Urothelium cell line (cell line): ENCODE data around the gene GABRG3.
"Not testable (repeated sequence)": the region's sequence is repeated elsewhere in the genome, so short reads cannot be mapped to it uniquely, and the experiment has no call there.

ENCODE experiments used
- DNase-seq: peaks from one replicate; pipeline ENCODE4 v3.0.0; 2011; ENCODE audit warnings: low spot score, mixed read lengths
- FAIRE-seq: peaks from 2 replicates; lab custom pipeline; 2011; peaks lifted over from hg19 to GRCh38; lab: Jason Lieb, UNC

GABRG3 gene

DNA sequence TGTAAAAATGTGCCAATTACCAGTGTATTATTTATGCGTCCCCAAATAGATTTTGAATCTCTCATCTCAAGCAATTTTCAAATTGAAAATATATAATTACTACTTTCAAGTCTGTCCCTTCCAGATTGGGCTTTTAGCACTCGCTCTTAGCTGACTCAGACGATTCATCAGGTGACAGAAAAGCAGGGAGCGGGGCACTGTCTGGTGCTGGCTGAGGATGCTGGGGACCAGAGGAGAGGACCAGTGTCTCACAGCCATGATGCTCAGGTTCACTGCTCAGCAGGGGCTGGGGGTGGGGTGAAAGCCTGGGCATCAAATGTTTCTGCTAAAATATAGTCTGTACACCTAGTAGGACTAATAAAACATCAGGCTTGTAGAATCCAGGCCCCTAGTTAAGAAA is 199.9 kb downstream of the GABRG3 start:
- DNase-seq (no peak), FAIRE-seq (no peak)

DNA sequence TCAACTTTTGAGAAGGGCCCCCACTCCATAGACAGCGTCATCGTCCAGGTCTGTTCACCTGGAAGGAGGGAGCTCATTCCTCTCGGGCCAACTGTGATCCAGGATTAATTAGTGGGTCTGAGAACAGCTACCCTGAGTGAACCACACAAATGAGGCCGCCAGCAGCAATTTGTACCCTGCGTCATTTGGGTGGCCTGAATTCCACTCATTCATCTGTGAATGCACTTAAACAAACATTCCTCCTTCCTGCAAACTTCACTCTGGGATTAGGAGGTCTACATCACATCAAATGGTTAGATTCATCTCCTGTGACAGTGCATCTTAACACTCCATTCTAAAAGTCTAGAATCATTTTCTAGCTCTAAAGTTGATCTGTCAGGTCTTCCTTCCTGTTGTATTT is 201.8 kb downstream of the GABRG3 start:
- FAIRE-seq (no peak), DNase-seq (no peak)

DNA sequence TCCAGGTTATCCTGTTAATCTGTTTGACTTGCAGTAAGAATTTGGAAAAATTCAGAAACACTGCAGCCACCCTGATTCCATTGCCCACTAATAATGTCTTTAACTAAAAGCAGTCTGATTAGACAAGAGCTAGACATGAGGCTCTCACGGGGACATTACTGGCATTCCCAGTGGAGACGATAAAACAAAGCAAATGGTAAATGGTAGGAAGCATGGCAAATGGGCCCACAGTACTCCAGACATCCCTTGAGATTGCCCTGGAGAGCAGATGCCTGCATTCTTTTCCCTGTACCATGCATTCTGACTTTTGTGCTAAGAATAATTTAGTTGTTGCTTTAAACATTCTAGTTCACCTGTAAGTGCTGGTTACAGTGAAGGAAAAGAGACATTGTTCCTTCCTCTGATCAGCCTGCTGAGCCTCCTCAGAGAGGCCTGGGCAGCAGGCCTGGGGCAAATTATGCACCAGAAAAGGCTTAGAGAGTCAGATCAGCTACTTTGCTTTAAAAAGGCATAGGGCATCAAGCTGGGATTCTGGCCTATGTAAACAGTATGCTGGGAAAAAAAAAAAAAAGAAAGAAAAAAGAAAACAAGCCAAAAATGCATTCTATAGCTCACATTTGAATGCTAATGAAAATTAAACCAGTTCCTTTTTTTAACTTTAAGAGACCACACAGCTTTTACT is 204.6 kb downstream of the GABRG3 start:
- FAIRE-seq (no peak), DNase-seq (no peak)

DNA sequence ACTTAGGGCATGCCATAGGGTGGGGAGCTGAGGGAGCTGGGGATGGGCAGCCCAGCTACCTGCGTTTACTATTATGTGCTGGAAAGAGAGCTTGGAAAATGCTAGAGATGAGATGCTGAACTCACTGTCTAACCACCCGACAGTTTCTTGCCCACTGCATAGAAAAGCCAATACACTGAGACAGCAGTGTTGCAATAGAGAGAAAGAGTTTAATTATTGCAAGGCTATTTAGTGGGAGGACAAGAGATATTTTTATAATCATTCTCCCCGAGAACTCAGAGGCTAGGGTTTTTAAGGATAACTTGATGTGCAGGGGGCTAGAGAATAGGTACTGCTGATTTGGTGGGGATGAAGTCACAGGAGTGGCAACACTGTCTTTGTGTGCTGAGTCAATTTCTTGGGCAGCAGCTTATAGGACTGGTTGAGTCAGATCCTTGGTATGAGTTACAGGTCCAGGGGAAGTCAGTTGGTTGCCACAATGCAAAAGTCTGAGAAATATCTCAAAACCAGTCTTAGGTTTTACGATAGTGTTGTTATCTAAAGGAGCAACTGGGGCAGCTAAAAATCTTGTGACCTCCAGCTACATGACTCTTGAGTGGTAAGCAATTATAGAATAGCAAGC is 205.9 kb downstream of the GABRG3 start:
- no peak for FAIRE-seq
- no peak for DNase-seq

DNA sequence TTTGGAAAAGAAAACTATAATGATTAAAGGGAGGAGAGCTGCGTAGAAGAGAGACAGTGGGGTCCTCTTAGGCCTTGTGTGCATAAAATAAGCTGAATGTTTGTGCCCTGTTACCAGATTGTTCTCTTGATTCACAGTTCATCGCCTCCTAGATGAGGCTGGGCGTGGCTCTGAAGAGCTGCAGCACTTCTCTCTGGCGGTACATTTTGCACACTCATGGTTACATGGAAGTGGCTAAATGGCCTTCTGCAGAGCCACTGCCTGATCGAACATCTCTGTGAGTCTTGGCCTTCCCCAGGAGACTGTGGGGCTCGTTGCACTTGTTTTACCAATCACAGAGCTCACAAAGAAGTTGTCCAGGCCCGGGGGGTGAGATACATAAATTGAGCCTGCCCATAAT is 208.8 kb downstream of the GABRG3 start:
- FAIRE-seq (no peak), DNase-seq (no peak)

DNA sequence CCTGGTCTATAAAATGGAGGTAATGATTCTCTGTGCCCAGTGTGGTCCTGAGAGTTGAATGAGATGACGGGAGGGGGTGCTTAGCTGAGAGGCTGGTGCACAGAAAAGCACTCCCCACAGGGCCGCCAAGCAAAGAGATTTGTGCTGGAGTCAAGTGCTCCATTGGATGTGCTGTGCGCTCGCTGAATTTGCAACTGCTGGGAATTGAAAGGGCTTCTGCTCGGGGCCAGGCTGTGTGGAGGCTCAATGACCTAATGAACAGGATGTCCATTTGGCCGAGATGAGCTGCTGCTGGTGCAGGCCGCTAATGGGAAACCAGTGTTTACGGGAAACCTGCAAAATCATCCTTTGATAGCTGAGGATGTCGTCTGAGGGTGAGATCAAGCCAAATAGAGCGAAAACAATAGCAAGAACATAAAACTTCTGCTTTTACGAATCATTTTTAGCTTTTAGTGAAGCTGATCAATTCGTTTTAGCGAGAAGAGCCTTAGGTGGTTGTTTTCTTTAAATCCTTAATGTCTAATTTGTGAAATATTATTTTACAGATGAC is 211.7 kb downstream of the GABRG3 start:
- FAIRE-seq (no peak), DNase-seq (no peak)

DNA sequence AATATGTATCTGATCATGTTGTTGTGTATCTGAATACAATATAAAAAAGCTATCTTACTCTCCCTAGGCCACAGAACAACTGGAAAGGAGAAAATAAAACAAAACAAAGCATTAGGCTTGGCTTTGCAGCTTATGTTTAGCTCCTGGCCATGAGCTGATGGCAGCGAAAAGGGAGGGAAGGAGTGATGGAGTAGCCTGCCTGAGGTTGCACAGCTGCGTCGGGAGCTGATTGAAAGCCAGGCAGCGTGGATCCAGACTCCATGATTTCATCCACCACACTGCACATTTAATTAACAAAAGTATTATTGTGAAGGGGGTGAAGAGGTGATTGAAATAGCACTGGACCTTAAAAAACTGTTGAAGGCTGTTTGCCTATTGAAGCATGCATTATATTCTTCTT is 212.2 kb downstream of the GABRG3 start:
- DNase-seq, result no peak
- FAIRE-seq, result no peak

DNA sequence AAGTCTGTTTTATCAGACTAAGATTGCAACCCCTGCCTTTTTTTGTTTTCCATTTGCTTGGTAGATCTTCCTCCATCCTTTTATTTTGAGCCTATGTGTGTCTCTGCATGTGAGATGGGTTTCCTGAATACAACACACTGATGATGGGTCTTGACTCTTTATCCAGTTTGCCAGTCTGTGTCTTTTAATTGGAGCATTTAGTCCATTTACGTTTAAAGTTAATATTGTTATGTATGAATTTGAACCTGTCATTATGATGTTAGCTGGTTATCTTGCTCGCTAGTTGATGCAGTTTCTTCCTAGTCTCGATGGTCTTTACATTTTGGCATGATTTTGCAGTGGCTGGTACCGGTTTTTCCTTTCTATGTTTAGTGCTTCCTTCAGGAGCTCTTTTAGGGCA is 220.5 kb downstream of the GABRG3 start:
- not testable (repeated sequence) for DNase-seq, FAIRE-seq

DNA sequence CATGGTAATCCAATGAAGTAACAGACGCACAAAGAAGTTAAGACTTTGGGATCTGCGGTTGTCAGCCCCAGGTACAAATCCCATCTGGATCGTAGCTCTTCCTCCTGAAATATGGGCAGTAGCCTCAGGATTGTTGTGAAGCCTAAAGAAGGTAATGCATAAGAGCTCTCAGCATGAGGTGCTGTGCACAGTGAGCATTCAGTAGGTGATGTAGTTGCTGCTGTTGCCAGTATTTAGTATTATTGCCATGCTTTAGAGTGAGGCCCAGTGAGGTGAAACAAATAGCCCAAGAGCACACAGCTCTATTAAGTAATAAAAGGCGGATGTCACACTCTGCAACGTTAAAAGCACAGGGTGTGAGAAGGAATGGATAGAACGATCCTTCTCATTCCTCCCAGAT is 225.7 kb downstream of the GABRG3 start:
- DNase-seq, result no peak
- no peak for FAIRE-seq

DNA sequence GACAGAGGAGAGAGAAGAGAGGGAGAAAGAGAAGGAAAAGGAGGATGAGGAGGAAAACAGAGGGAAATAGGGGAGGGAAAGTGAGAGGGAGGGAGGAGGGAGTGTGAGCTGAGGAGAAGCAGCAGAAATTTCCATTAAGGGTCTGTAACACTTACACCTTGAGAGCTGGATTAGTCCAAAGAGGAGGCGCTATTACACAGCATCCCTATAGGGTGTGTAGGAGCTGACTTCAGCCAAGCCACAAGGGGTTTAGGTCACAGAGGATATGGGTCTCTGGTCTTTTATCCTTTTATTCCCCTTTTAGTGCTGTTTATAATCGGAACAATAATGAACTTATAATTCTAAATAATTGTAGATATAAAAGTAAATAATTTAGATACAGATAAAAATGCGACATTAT is 230.4 kb downstream of the GABRG3 start:
- FAIRE-seq (no peak), DNase-seq (no peak)

DNA sequence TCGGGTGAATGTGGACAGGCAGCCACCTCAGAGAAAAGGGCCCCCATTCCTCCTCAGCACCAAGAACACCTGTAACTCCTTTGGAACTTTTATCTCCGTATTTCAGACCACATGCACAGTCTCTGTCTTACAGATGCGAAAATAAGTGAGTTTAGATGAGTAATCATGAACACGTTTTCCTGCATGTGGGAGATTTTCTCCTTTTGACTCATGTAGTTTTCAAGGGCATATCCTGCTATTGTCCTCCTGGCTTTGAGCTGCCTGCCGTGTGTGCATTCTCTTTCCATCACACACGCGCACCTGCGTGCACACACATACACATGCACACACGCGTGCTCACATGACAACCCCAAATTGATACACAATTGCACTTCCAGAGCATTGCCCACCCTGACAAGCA is 239.2 kb downstream of the GABRG3 start:
- DNase-seq (no peak), FAIRE-seq (peak; percentile 70)

DNA sequence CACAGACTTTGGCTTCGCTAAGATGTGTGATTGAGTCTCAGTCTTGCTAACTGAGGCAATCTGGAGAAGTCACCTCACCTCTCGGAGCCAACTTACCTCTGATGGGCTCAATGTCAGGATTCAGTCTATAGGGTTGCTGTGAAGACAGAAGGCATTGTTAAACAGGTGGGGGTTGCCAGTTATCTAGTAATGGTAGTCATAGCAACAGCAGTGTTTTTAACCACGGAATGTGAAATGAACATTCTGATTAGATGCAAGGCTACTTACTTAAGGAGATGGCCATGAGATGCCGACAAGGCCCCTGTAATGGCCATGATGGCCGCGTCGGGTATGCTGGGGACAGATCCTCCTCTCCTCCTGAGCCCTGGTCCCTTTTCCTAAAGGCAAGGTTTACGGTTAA is 243.1 kb downstream of the GABRG3 start:
- no peak for DNase-seq
- no peak for FAIRE-seq

DNA sequence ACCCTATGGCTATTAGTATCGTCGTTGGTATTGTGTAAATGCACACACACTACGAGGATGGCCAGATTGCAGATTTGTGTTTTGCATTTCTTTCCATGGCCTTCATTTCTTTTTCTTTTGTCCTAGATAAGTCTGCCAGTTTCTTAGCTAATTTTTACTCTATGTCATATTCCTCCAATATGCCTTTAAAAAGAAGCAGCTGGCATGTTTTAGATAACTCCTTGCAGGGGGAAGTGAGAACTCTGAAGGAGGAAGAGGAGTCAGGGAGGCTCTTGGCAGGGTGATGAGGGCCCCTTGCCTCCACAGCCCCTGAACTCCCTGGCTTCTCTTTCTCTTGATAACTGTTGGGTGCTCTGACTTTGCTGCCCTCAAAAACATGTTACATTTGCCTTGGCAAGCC is 244.0 kb downstream of the GABRG3 start:
- DNase-seq (no peak), FAIRE-seq (no peak)

DNA sequence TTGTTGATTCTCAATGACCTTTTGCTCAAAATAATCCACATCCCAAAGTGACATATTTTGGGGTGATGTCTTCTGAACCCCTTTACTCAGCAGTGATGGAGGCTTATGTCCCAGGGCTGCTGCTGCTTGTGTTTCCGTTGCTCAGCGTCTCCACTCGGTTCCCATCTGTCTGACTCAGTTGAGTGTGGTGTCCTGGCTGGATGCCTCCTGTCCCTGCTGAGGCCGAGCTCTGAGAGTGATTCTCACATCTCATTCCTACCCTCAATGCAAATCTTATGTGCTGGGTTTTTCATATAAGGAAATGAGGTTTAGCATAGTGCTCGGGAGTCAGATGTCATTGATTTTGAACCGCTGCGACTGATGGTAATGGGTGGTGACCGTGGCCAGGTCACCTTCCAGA is 247.4 kb downstream of the GABRG3 start:
- DNase-seq (no peak), FAIRE-seq (no peak)

DNA sequence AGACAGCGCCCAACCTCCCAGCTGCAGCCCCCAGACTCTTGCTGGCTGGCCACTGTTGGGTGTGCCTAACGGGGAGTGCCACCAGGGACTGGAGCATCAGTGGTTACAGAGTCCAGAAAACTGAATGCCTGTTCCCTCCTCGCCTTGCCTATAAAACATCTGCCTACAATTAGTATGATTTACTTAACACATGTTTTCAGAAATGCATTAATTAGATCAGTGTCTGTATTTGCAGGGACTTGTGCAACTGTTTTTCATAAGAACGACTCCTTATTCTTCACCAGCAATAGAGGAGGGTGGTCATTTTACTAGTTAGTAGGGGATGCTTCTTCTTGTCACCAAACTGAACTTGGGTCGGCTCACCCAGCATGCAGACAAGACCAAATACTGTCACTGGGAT is 248.7 kb downstream of the GABRG3 start:
- DNase-seq (no peak), FAIRE-seq (no peak)

DNA sequence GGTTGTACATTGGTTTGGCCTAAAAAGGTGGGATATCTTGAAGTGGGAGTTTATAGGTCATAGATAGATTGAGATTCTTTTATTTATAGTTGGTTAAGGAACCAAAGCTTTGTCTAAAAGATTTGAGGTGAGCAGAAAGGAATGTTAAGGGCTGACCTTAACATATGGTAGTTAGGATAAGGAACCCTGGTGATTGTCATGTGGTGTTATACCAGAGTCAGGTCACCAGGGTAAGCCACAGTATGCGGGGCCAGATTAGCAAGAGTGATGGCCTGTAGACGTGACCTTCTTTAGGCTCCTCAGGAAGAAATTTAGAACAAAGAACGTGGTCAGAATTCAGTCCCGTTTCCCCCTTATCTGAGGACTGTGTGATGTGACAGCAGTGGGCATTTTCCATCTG is 249.2 kb downstream of the GABRG3 start:
- FAIRE-seq, result no peak
- DNase-seq, result no peak

DNA sequence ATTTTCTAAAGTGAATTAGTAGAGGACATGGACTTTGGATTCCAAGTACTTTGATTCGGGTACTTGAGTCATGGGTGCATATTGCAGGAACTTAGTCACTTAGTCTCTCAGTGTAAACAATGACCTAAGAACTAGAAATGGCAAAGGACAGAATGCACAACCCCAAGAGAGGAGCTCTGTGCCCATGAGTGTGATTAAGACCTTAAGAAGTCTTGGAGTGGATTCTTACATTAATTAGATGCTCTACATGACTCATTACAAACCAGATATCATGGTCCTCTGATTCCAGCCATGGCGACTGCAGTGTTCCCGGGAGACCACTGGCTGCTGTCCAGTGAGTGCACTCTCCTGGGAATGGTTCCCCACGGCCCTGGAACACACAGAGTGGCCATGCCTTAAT is 251.5 kb downstream of the GABRG3 start:
- FAIRE-seq, result no peak
- DNase-seq, result peak; percentile 26

DNA sequence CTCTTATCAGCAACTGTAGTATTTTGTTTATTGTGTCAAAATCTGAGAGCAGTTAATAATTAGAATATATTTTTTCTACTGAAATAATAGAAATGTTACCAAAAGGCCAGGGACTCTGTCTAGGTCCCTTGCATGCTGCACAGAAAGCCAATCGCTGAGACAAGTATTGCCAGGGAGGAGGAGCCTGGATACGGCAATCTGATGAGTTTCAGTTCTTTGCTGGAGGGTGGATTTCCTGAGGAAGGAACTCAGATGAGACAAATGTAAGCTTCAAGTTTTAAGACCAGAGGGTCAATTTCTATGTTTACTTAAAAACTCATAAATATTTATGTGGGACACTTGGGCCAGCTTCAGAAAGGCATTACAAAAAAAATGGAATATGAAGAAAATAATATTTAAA is 252.2 kb downstream of the GABRG3 start:
- FAIRE-seq, result no peak
- no peak for DNase-seq

DNA sequence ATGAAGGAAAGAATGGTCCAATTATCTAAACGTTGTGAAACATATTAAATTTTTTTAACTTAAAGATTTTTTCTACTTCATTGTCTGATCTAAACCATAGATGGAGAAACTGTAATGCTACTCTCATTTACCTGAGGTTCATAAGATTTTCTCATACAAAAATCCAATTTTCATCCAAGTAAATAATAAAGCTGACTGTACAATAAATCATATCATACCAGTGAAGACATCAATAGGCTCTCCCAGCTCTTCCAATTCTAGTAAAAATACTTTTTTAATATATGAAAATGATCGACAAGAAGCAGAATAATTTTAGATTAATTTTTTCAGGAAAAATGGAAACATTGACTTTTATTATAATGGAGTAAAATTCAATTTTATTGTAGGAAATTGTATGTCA is 260.8 kb downstream of the GABRG3 start:
- FAIRE-seq (no peak), DNase-seq (no peak)

DNA sequence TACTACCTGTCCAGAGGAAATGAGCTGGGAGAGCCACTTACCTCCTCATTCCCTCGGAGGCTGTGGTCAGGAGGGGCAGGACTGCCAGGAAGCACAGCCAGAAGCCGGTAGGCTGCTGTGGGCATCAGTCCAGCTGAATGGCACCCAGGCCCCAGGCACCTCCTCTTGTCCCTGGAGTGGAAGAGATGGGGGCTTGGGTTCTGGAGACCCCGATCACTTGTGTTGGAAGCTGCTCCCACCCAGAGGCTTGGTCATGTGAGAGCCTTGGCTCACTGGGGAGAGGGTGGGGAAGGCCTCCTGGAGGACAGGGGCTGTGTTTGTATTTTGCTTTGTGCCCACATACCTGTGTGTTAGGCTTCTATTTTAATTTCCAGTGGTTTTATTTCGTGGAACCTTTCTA is 261.9 kb downstream of the GABRG3 start:
- DNase-seq (no peak), FAIRE-seq (no peak)

DNA sequence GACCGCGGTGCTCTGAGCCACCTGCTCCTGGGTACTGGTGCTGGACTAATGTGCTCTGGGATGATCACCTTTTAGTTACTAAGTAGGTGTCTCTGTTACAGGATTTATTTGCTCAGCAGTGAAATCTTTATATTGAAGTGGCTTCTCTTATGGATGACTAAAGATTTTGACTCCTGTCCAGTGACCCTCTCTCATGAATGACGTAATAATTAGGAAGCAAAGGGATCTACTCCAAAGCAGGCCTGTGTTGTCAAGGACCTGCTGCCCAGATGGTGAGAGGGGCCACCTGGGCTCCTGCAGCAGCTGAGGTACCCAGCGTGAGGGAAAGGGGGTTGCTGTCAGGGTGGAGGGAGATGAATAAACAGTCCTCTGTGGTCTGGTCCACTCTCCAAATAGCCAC is 263.6 kb downstream of the GABRG3 start:
- FAIRE-seq (no peak), DNase-seq (no peak)

DNA sequence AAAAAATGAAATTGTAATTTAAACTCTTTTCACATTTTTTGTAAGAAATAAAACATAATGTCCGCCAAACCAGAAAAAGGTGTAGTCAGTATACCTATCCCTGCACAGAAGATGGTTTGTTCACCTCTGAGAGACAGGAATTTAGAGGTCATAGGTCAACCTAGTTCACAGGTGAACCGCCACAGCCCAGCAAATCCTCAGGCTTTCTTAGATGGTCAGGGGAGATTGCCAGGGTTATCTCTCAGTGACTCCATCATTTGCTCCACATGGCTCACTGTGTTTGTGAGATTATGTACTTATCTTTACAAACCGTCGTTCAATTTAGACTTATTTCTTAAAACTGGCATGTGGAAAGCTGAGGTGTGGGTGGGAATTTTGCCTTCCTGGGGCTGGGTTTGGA is 264.2 kb downstream of the GABRG3 start:
- DNase-seq, result no peak
- FAIRE-seq, result no peak

DNA sequence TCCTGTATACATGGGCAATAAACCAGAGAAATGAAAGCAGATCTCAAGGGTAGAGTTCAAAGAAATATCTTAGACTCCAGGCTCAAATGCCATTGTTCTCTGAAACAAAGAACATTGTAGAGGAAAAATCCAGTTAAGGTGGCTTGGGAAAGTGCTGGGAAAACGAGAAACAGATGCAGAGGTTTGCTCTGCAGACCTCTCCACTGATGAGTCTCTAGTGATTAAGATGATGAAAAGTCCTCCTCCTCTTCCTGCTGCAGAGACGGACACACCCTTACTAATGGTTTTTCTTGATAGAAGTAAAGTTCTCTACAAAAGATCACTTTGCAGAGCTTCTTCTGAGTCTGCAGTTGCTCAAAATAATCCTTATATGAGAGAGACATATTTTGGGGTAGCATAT is 264.7 kb downstream of the GABRG3 start:
- FAIRE-seq, result no peak
- DNase-seq, result no peak
